ENCODE results near the gene DNAJC7.

GRCh38 chr17:41939044-41939692 lies 78.1 kb downstream of the DNAJC7 start:
- TF ChIP-seq POLR2AphosphoS5 (IDR thresholded peaks at IDR 0.05) (no peak), CTCF (IDR thresholded peaks at IDR 0.05) (no peak), POLR2A (IDR thresholded peaks at IDR 0.05) (no peak)
